ENCODE measurements around the gene AP2M1.
A peak's percentile ranks its signal among the peaks of the same experiment; 100 is the strongest.
"Not testable (repeated sequence)": the region's sequence is repeated elsewhere in the genome, so short reads cannot be mapped to it uniquely, and the experiment has no call there.

The AP2M1 gene

GRCh38 chr3:184174646-184175492 lies at the start of gene AP2M1:
AP2M1 (plus strand) TSS chr3:184174855; CDS start chr3:184176994, 2,139 bp downstream.
- peak; percentile 100 for DNase-seq

GRCh38 chr3:184126006-184126405 lies 48.6 kb upstream of the AP2M1 start:
- DNase-seq = no peak

GRCh38 chr3:184129012-184129411 lies 45.6 kb upstream of the AP2M1 start:
- DNase-seq = no peak

- no peak for DNase-seq
These were observed 41.7 kb upstream of the AP2M1 start for GRCh38 chr3:184132945-184133344.

GRCh38 chr3:184133840-184134745 lies 40.6 kb upstream of the AP2M1 start:
- peak; percentile 81 for DNase-seq

- no peak for DNase-seq
These were observed 39.9 kb upstream of the AP2M1 start for GRCh38 chr3:184134746-184135148.

- DNase-seq = peak; percentile 94
These were observed 39.3 kb upstream of the AP2M1 start, which contains the start of gene EIF2B5 for GRCh38 chr3:184135149-184135910. EIF2B5 (plus strand) TSS chr3:184135358; CDS start chr3:184135386, 28 bp downstream.

GRCh38 chr3:184135911-184136260 lies 38.8 kb upstream of the AP2M1 start:
- DNase-seq = no peak

- no peak for DNase-seq
These were observed 34.2 kb upstream of the AP2M1 start for GRCh38 chr3:184140436-184140835.

GRCh38 chr3:184142199-184142598 lies 32.5 kb upstream of the AP2M1 start:
- DNase-seq = no peak

- no peak for DNase-seq
These were observed 31.3 kb upstream of the AP2M1 start for GRCh38 chr3:184143327-184143726.

GRCh38 chr3:184144505-184144904 lies 30.1 kb upstream of the AP2M1 start:
- no peak for DNase-seq

- no peak for DNase-seq
These were observed 29.5 kb upstream of the AP2M1 start for GRCh38 chr3:184145111-184145524.

- DNase-seq = no peak
These were observed 28.8 kb upstream of the AP2M1 start for GRCh38 chr3:184145751-184146270.

GRCh38 chr3:184148076-184148475 lies 26.6 kb upstream of the AP2M1 start:
- DNase-seq = no peak

- DNase-seq = no peak
These were observed 25.5 kb upstream of the AP2M1 start for GRCh38 chr3:184149123-184149522.

GRCh38 chr3:184149770-184150169 lies 24.9 kb upstream of the AP2M1 start:
- DNase-seq = not testable (repeated sequence)

- peak; percentile 87 for DNase-seq
These were observed 19.6 kb upstream of the AP2M1 start, which contains the start of gene DVL3 for GRCh38 chr3:184154885-184155643. DVL3 (plus strand) TSS chr3:184155377; CDS start chr3:184155636, 259 bp downstream.

- DNase-seq = peak; percentile 77
These were observed 18.8 kb upstream of the AP2M1 start for GRCh38 chr3:184155644-184156521.

- DNase-seq = peak; percentile 80
These were observed 18.1 kb upstream of the AP2M1 start for GRCh38 chr3:184156522-184156955.

GRCh38 chr3:184157206-184157605 lies 17.4 kb upstream of the AP2M1 start:
- no peak for DNase-seq

Measured in retina (tissue), 1 donor.